Measurements from ENCODE around the gene TACC2. TPM values are rescaled to one million over a fixed set of nuclear protein-coding genes. Genes with fewer than 3 reads are reported as not detected.
A peak's percentile ranks its signal among the peaks of the same experiment; 100 is the strongest.

The TACC2 gene
- total and polyA plus RNA-seq, 2 experiments from 2014 or later: 30.8 to 35.9 TPM

GRCh38 chr10:122267849-122268737 is 279.1 kb downstream of the TACC2 start:
- no peaks in the 10 kb centered on the region for H3K79me2 ChIP-seq (replicated peaks; ENCODE audit: insufficient read depth)
- no peaks in the 10 kb centered on the region for H3F3A ChIP-seq (replicated peaks; ENCODE audit: low read depth)
- no peak overlapping the region for H3K4me3 ChIP-seq
- no peaks in the 10 kb centered on the region for H3K27me3 ChIP-seq (ENCODE audit: insufficient read depth)
- no peaks in the 10 kb centered on the region for H3K9me2 ChIP-seq (ENCODE audit: insufficient read depth)
- no peak overlapping the region for H3K27ac Mint-ChIP-seq
- TF ChIP-seq CTCF (conservative IDR thresholded peaks at IDR 0.05; ENCODE audit: low read depth in 2 of 2) (peak; percentile 89 to 94), ZNF462 (CRISPR knock-in tag; IDR thresholded peaks at IDR 0.05) (no peak)
- H3K27ac ChIP-seq (ENCODE audit: low read depth): no peak overlapping the region
- peaks cover 11% of the 10 kb centered on the region for H3K27me3 Mint-ChIP-seq (ENCODE audit: insufficient read depth, low read depth, poor library complexity)
- ATAC-seq (peak; percentile 97), DNase-seq (ENCODE audit: low spot score) (peak; percentile 73)
- H3K9me3 Mint-ChIP-seq: peaks cover 4% of the 10 kb centered on the region; the same call in 2 of the 3 replicates
- H3K4me1 ChIP-seq (ENCODE audit: insufficient read depth): peaks cover 6% of the 10 kb centered on the region; the same call in 1 of the 2 replicates
- peaks cover 8% of the 10 kb centered on the region for H3K36me3 Mint-ChIP-seq (ENCODE audit: low read depth)
- H3K4me1 Mint-ChIP-seq: peaks cover 8% of the 10 kb centered on the region
- H3K36me3 ChIP-seq (ENCODE audit: insufficient read depth): no peaks in the 10 kb centered on the region
- no peak overlapping the region for H3K4me3 Mint-ChIP-seq
- no peaks in the 10 kb centered on the region for H4K20me1 ChIP-seq (replicated peaks; ENCODE audit: insufficient read depth)
- no peak overlapping the region for H2AFZ ChIP-seq
- H3K4me2 ChIP-seq: no peak overlapping the region
